Activated naive CD4-positive, alpha-beta T cell treated with anti-CD3 and anti-CD28 coated beads, Interleukin-2, amount 50 U/mL, for 24 hours (primary cell): Measurements from ENCODE around the gene APBB2.

Experiments used
- H3K27ac Mint-ChIP-seq: one replicate; pipeline ENCODE4 v1.8.0; 2021; ENCODE audit warnings: mild to moderate bottlenecking, mixed read lengths
- H3K27me3 Mint-ChIP-seq: one replicate; pipeline ENCODE4 v1.8.0; 2021; ENCODE audit warnings: mixed read lengths
- H3K36me3 Mint-ChIP-seq: one replicate; pipeline ENCODE4 v1.8.0; 2021; ENCODE audit warnings: mixed read lengths
- H3K4me1 Mint-ChIP-seq: one replicate; pipeline ENCODE4 v1.8.0; 2021; ENCODE audit warnings: mixed read lengths
- H3K4me3 Mint-ChIP-seq: one replicate; pipeline ENCODE4 v1.8.0; 2021; ENCODE audit warnings: mild to moderate bottlenecking, mixed read lengths
- H3K9me3 Mint-ChIP-seq: one replicate; pipeline ENCODE4 v1.8.0; 2021; ENCODE audit warnings: mixed read lengths

Gene APBB2

GRCh38 chr4:40890199-40890598 lies 324.1 kb downstream of the APBB2 start:
- H3K4me3 Mint-ChIP-seq, result no peak overlapping the region
- no peaks in the 10 kb centered on the region for H3K4me1 Mint-ChIP-seq
- H3K9me3 Mint-ChIP-seq, result no peaks in the 10 kb centered on the region
- H3K27ac Mint-ChIP-seq, result no peak overlapping the region
- no peaks in the 10 kb centered on the region for H3K27me3 Mint-ChIP-seq
- no peaks in the 10 kb centered on the region for H3K36me3 Mint-ChIP-seq

- H3K4me3 Mint-ChIP-seq, result no peak overlapping the region
- H3K36me3 Mint-ChIP-seq, result no peaks in the 10 kb centered on the region
- H3K27me3 Mint-ChIP-seq, result no peaks in the 10 kb centered on the region
- H3K4me1 Mint-ChIP-seq, result no peaks in the 10 kb centered on the region
- no peak overlapping the region for H3K27ac Mint-ChIP-seq
- no peaks in the 10 kb centered on the region for H3K9me3 Mint-ChIP-seq
These were observed 325.4 kb downstream of the APBB2 start for GRCh38 chr4:40888933-40889332.

DNA sequence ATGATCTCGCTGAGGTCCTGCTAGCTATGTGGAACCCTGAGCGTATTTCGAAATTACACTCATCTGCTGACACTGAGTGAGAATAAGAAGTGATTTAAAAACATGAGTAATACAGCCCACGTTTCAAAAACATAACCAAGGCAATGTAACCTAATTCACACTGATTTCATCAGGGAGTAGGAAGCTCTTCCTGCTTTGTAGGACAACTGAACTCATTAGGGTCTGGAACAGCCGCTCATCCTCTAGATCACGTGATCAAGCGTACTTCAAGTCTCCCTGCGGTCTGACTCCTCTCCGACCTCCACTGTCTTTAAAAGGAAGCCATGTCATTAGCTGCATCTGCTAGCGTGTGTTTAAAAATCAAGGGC lies 326.6 kb downstream of the APBB2 start:
- no peak overlapping the region for H3K27ac Mint-ChIP-seq
- H3K27me3 Mint-ChIP-seq, result no peaks in the 10 kb centered on the region
- H3K9me3 Mint-ChIP-seq, result no peaks in the 10 kb centered on the region
- H3K36me3 Mint-ChIP-seq, result no peaks in the 10 kb centered on the region
- H3K4me3 Mint-ChIP-seq, result no peak overlapping the region
- H3K4me1 Mint-ChIP-seq, result no peaks in the 10 kb centered on the region

DNA sequence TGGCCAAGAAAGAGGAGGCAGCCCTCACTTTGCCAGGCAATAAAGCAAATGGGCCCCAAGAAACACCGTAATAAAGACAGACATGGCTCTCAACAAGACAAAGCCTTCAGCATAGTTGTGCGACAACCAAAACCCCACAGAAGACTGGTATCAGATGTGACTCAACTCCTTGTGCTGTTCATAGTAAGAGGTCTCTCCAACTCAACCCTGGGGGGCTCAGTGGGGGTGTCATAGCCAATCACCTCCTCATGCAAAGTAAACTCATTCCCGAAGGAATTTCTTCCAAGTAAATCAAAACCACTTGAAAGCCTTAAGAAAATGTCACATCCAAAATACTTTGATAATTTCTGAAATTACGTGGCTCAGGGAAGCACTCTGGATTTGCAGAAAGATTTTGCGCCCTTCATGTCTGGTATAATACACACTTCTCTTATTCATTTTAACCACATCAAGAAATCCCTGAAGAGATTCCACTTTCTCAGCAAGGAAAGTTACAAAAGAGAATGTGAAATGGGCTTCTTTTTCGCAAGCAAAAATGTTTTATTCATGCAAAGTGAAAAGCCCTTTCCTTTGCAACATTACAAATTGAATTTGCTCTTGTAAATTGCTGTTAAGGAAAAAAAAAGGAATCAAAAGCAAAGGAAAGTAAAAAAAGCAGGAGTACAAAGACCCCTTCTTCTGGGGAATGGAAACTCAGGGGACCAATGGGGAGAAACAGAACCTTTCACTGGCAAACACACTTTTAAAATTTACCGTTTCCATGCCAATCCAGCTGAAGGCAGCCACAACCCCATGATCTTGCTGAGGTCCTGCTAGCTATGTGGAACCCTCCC lies 327.2 kb downstream of the APBB2 start:
- no peak overlapping the region for H3K27ac Mint-ChIP-seq
- H3K36me3 Mint-ChIP-seq, result no peaks in the 10 kb centered on the region
- H3K4me1 Mint-ChIP-seq, result no peaks in the 10 kb centered on the region
- no peak overlapping the region for H3K4me3 Mint-ChIP-seq
- H3K9me3 Mint-ChIP-seq, result no peaks in the 10 kb centered on the region
- H3K27me3 Mint-ChIP-seq, result peaks cover 4% of the 10 kb centered on the region

DNA sequence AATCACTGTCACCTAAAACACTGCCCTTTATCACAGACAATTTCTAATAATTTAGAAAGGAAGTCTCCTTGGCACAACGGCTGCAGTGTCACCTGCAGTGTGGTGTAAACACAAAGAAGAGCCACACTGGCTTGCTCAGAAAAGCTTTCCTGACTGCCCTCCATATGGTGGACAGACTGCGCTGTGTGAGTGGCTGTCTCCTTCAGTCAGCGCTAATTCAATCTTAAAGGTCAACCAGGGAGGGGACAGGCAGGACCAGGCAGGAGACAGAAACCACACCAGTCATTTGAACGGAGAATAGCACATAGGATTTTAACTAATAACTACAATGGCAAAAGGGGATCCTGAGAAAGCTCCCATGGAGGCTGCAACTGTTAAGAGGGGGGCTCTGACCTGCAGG lies 332.5 kb downstream of the APBB2 start:
- Mint-ChIP-seq H3K27me3 (peaks cover 10% of the 10 kb centered on the region), H3K27ac (no peak overlapping the region), H3K4me1 (no peaks in the 10 kb centered on the region), H3K4me3 (no peak overlapping the region), H3K9me3 (no peaks in the 10 kb centered on the region), H3K36me3 (no peaks in the 10 kb centered on the region)

- H3K4me3 Mint-ChIP-seq, result no peak overlapping the region
- peaks cover 10% of the 10 kb centered on the region for H3K27me3 Mint-ChIP-seq
- no peaks in the 10 kb centered on the region for H3K36me3 Mint-ChIP-seq
- peaks cover 3% of the 10 kb centered on the region for H3K4me1 Mint-ChIP-seq
- H3K27ac Mint-ChIP-seq, result no peak overlapping the region
- no peaks in the 10 kb centered on the region for H3K9me3 Mint-ChIP-seq
These were observed 333.2 kb downstream of the APBB2 start for GRCh38 chr4:40881096-40881495.

DNA sequence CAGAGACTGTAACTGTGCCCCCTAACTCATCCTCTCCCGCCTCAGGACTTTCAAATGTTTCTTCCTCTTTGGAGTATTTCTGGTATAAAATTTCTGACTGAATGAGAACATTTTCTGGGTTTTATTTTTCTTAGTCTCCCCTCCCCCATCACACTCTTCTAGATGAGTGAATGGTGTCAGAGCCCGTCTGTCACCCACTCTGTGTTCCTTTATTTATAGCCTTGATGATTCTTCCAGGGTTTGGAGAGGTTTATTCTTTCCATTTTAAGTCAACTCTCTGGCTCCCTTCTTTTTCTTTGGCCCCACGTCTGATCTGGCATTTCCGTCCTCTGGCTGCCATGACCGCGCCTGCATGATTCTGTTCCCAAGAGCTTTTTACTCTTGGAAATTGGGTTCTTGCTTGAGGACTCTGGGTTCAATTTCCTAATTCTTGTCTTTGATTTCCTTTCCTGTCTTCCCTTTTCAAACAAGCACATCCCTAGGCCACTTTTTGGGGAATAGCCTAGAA lies 335.7 kb downstream of the APBB2 start:
- Mint-ChIP-seq H3K4me3 (no peak overlapping the region), H3K36me3 (no peaks in the 10 kb centered on the region), H3K27me3 (peaks cover 10% of the 10 kb centered on the region), H3K4me1 (peaks cover 9% of the 10 kb centered on the region), H3K9me3 (no peaks in the 10 kb centered on the region), H3K27ac (no peak overlapping the region)

GRCh38 chr4:40877081-40877480 lies 337.3 kb downstream of the APBB2 start:
- no peaks in the 10 kb centered on the region for H3K9me3 Mint-ChIP-seq
- H3K36me3 Mint-ChIP-seq, result no peaks in the 10 kb centered on the region
- peaks cover 9% of the 10 kb centered on the region for H3K4me1 Mint-ChIP-seq
- peaks cover 5% of the 10 kb centered on the region for H3K27me3 Mint-ChIP-seq
- no peak overlapping the region for H3K27ac Mint-ChIP-seq
- H3K4me3 Mint-ChIP-seq, result no peak overlapping the region

DNA sequence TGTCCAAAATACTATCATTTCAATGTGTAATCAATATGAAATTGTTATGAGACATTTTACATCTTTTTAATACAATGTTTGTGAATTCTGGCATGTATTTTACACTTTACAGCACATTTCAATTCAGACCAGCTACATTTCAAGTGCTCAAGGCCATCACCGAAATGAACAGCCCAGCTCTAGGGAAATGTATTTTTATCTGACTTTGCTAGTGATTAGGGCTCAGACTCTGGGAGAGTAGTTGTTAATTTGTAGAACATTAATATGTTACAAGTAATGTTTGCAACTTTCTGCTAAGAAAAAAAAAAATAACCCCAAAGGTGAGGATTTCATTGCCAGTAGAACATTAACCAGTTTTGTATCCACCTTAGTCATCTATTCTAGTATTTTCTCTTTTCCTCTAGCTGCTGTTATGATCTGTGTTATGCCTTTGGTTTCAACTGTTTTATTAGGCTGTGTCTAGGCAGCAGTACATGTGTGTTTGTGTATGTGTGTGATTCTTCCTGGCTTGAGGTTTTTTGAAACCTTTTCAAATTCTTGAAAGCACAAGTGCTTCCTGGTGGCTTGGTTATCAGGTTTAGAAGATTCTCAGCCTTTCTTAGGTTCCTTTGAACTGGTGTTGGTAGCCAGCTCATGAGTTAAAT lies 338.7 kb downstream of the APBB2 start:
- Mint-ChIP-seq H3K9me3 (no peaks in the 10 kb centered on the region), H3K27me3 (peaks cover 3% of the 10 kb centered on the region), H3K4me1 (peaks cover 9% of the 10 kb centered on the region), H3K4me3 (no peak overlapping the region), H3K36me3 (no peaks in the 10 kb centered on the region), H3K27ac (no peak overlapping the region)

GRCh38 chr4:40874901-40875300 lies 339.4 kb downstream of the APBB2 start:
- Mint-ChIP-seq H3K36me3 (no peaks in the 10 kb centered on the region), H3K4me3 (no peak overlapping the region), H3K9me3 (no peaks in the 10 kb centered on the region), H3K4me1 (peaks cover 9% of the 10 kb centered on the region), H3K27me3 (peaks cover 2% of the 10 kb centered on the region), H3K27ac (no peak overlapping the region)

- Mint-ChIP-seq H3K4me3 (no peak overlapping the region), H3K36me3 (no peaks in the 10 kb centered on the region), H3K27me3 (peaks cover 2% of the 10 kb centered on the region), H3K27ac (no peak overlapping the region), H3K4me1 (peaks cover 9% of the 10 kb centered on the region), H3K9me3 (no peaks in the 10 kb centered on the region)
These were observed 340.0 kb downstream of the APBB2 start for GRCh38 chr4:40874331-40874730.

GRCh38 chr4:40871695-40872250 lies 342.6 kb downstream of the APBB2 start:
- H3K9me3 Mint-ChIP-seq, result no peaks in the 10 kb centered on the region
- peaks cover 9% of the 10 kb centered on the region for H3K4me1 Mint-ChIP-seq
- no peak overlapping the region for H3K27ac Mint-ChIP-seq
- H3K4me3 Mint-ChIP-seq, result no peak overlapping the region
- no peaks in the 10 kb centered on the region for H3K27me3 Mint-ChIP-seq
- no peaks in the 10 kb centered on the region for H3K36me3 Mint-ChIP-seq

DNA sequence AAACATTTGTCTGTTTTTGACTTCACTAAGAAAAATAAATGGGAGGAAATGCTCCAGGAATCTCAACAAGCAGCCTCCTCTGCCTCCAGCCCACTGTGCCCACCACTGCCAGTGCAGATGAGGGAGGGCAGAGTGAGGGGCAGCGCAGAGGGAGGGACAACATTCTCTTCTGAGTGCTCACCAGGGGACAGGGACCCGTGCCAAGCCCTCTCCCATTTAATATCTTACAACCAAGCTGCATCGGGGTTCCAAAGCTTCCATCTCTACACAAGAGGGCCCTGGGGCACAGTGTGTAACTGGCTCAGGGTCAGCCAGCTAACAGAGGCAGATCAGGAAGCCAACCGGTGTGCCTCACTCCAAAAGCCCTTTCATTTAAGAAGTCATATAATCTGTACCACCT lies 344.2 kb downstream of the APBB2 start:
- H3K27ac Mint-ChIP-seq, result no peak overlapping the region
- H3K36me3 Mint-ChIP-seq, result no peaks in the 10 kb centered on the region
- no peaks in the 10 kb centered on the region for H3K9me3 Mint-ChIP-seq
- no peak overlapping the region for H3K4me3 Mint-ChIP-seq
- H3K4me1 Mint-ChIP-seq, result no peaks in the 10 kb centered on the region
- H3K27me3 Mint-ChIP-seq, result no peaks in the 10 kb centered on the region

GRCh38 chr4:40865696-40866095 lies 348.6 kb downstream of the APBB2 start:
- no peak overlapping the region for H3K27ac Mint-ChIP-seq
- no peak overlapping the region for H3K4me3 Mint-ChIP-seq
- H3K27me3 Mint-ChIP-seq, result no peaks in the 10 kb centered on the region
- H3K36me3 Mint-ChIP-seq, result no peaks in the 10 kb centered on the region
- H3K9me3 Mint-ChIP-seq, result no peaks in the 10 kb centered on the region
- no peaks in the 10 kb centered on the region for H3K4me1 Mint-ChIP-seq

GRCh38 chr4:40864531-40864930 lies 349.8 kb downstream of the APBB2 start:
- Mint-ChIP-seq H3K27ac (no peak overlapping the region), H3K9me3 (no peaks in the 10 kb centered on the region), H3K4me3 (no peak overlapping the region), H3K27me3 (peaks cover 2% of the 10 kb centered on the region), H3K36me3 (no peaks in the 10 kb centered on the region), H3K4me1 (no peaks in the 10 kb centered on the region)

DNA sequence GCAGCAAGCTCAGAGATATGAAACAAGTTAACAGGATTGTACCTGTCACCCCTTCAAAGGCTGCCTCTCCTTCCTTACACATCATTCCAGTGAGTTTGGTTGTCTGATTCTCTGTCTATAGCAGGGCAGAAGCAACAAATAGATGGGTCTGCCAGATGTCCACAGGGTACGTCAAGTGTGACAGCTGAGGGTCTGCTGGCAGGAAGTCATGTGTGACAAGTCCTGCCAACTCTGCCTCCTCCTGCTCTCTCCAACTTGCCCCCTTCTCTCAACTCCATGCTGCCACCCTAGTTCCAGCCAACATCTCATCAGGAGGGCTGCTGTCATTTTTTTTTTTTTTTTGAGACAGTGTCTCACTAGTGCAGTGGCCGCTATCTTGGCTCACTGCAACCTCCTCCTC lies 355.4 kb downstream of the APBB2 start:
- no peaks in the 10 kb centered on the region for H3K9me3 Mint-ChIP-seq
- H3K27ac Mint-ChIP-seq, result no peak overlapping the region
- peaks cover 7% of the 10 kb centered on the region for H3K4me1 Mint-ChIP-seq
- H3K27me3 Mint-ChIP-seq, result peaks cover 22% of the 10 kb centered on the region
- no peaks in the 10 kb centered on the region for H3K36me3 Mint-ChIP-seq
- H3K4me3 Mint-ChIP-seq, result no peak overlapping the region
